Liver (tissue), 9 donors: Measurements from ENCODE around the gene HIBADH. TPM values are rescaled to one million over a fixed set of nuclear protein-coding genes. Genes with fewer than 3 reads are reported as not detected.

Experiments
- DNase-seq: peaks from one replicate; pipeline ENCODE4 v3.0.0-alpha.2; 2017; ENCODE audit warnings: low spot score
- H3K27ac ChIP-seq, 2 donors: one replicate each; pipeline ENCODE4 v1.7.0; 2013; ENCODE audit warnings: inconsistent platforms in 2 of 2, low read length in 2 of 2, control low read depth in 1 of 2, low read depth in 1 of 2, mild to moderate bottlenecking in 1 of 2
- H3K27me3 ChIP-seq, 4 donors: one replicate each; pipeline versions ENCODE4 v1.6.1 to v1.7.0; 2013; ENCODE audit warnings: low read length in 3 of 4, inconsistent platforms in 1 of 4, mild to moderate bottlenecking in 1 of 4, moderate library complexity in 1 of 4; ENCODE audit not compliant: control insufficient read depth in 4 of 4, insufficient read depth in 4 of 4
- H3K36me3 ChIP-seq, 4 donors: one replicate each; pipeline versions ENCODE4 v1.6.1 to v1.7.0; 2013; ENCODE audit warnings: low read length in 3 of 4, mild to moderate bottlenecking in 3 of 4, low read depth in 1 of 4, moderate library complexity in 1 of 4; ENCODE audit not compliant: control insufficient read depth in 4 of 4, insufficient read depth in 3 of 4
- H3K4me1 ChIP-seq, 4 donors: one replicate each; pipeline versions ENCODE4 v1.6.1 to v1.7.0; 2013; ENCODE audit warnings: low read length in 3 of 4, mild to moderate bottlenecking in 3 of 4, moderate library complexity in 1 of 4; ENCODE audit not compliant: control insufficient read depth in 4 of 4, insufficient read depth in 4 of 4
- H3K4me3 ChIP-seq, 3 donors: one replicate each; pipeline versions ENCODE4 v1.6.1 to v1.7.0; 2013; ENCODE audit warnings: low read length in 3 of 3, control low read depth in 1 of 3, low read depth in 1 of 3, mild to moderate bottlenecking in 1 of 3
- H3K9ac ChIP-seq, 2 donors: one replicate each; pipeline ENCODE4 v1.7.0; 2013; ENCODE audit warnings: low read length in 2 of 2, mild to moderate bottlenecking in 2 of 2, moderate library complexity in 2 of 2, control low read depth in 1 of 2, low read depth in 1 of 2
- H3K9me3 ChIP-seq, 4 donors: one replicate each; pipeline versions ENCODE4 v1.6.1 to v1.7.0; 2013; ENCODE audit warnings: low read length in 3 of 4; ENCODE audit not compliant: control insufficient read depth in 4 of 4
- ATF3 ChIP-seq: IDR thresholded peaks from 2 replicates; pipeline ENCODE4 v1.6.1; 2016; ENCODE audit warnings: antibody characterized with exemption
- EGR1 ChIP-seq, 2 donors: IDR thresholded peaks; 2 replicates each; pipeline ENCODE4 v1.6.1; 2016 to 2018; ENCODE audit warnings: antibody characterized with exemption in 2 of 2, low read depth in 2 of 2
- FOXA1 ChIP-seq: IDR thresholded peaks from 2 replicates; pipeline ENCODE4 v1.6.1; 2016; ENCODE audit warnings: antibody characterized with exemption
- FOXA2 ChIP-seq: IDR thresholded peaks from 2 replicates; pipeline ENCODE4 v1.6.1; 2016; ENCODE audit warnings: antibody characterized with exemption
- GABPA ChIP-seq, 2 donors: IDR thresholded peaks in 1 of 2; conservative IDR thresholded peaks in 1 of 2; 2 replicates each; pipeline ENCODE4 v1.6.1; 2016; ENCODE audit warnings: antibody characterized with exemption in 2 of 2, mild to moderate bottlenecking in 1 of 2, moderate library complexity in 1 of 2
- HNF4A ChIP-seq, 2 donors: conservative IDR thresholded peaks; 2 replicates each; pipeline ENCODE4 v1.6.1; 2016; ENCODE audit warnings: antibody characterized with exemption in 2 of 2, mild to moderate bottlenecking in 2 of 2
- JUND ChIP-seq, 2 donors: IDR thresholded peaks; 2 replicates each; pipeline ENCODE4 v1.6.1; 2016; ENCODE audit warnings: antibody characterized with exemption in 2 of 2
- NR2F2 ChIP-seq: IDR thresholded peaks from 2 replicates; pipeline ENCODE4 v1.6.1; 2016; ENCODE audit warnings: antibody characterized with exemption
- RXRA ChIP-seq, 2 donors: IDR thresholded peaks; 2 replicates each; pipeline ENCODE4 v1.6.1; 2017 to 2018; ENCODE audit warnings: antibody characterized with exemption in 2 of 2, mild to moderate bottlenecking in 1 of 2
- TAF1 ChIP-seq: conservative IDR thresholded peaks from 2 replicates; pipeline ENCODE4 v1.6.1; 2016; ENCODE audit warnings: antibody characterized with exemption, mild to moderate bottlenecking
- YY1 ChIP-seq: IDR thresholded peaks from 2 replicates; pipeline ENCODE4 v1.6.1; 2016; ENCODE audit warnings: antibody characterized with exemption, mild to moderate bottlenecking
- WGBS: extraction: QIAGEN DNeasy Blood & Tissue Kit; methylation state at CpG from one replicate; pipeline ENCODE4 v1.1.7; 2013; 5-methylcytosine and 5-hydroxymethylcytosine counted together
- polyA plus RNA-seq, 2 donors: library from polyadenylated mRNA; stranded (reverse) in 1 of 2; unstranded in 1 of 2; fragments of 200-250 nt in 1 of 2; fragments of >200 nt in 1 of 2; fragmentation: Nextera tagmentation in 1 of 2; extraction: Ambion mirVana in 1 of 2; gene quantifications; one replicate each; pipeline versions ENCODE4 v1.2.1 to v1.2.3, GENCODE V29; 2013 to 2015
- total RNA-seq, 2 donors: library from RNA; depleted of rRNA; stranded (reverse); fragments of >200 nt; gene quantifications; one replicate each; pipeline ENCODE4 v1.2.3, GENCODE V29; 2014
- TF ChIP-seq, protein P1 (sequence below): IDR thresholded peaks from 2 replicates; pipeline ENCODE4 v1.6.1; 2016; ENCODE audit warnings: antibody characterized with exemption
- TF ChIP-seq, protein P2 (sequence below): IDR thresholded peaks from 2 replicates; pipeline ENCODE4 v1.6.1; 2016; ENCODE audit warnings: antibody characterized with exemption
- TF ChIP-seq, protein P3 (sequence below): IDR thresholded peaks from 2 replicates; pipeline ENCODE4 v1.6.1; 2016; ENCODE audit warnings: antibody characterized with exemption, mild to moderate bottlenecking
- donor health status: healthy.
- donor health status: healthy.
- donor health status: healthy.
- donor health status: healthy.
- donor health status: healthy.

HIBADH gene
- total and polyA plus RNA-seq, 4 donors, result 27.7 to 78.9 (median 58.2) TPM

- DNase-seq, result no peak
- H3K9me3 ChIP-seq, result no peaks in the 10 kb centered on the region
- no peaks in the 10 kb centered on the region for H3K27me3 ChIP-seq
- no peak overlapping the region for H3K9ac ChIP-seq
- H3K36me3 ChIP-seq, result peaks cover 0 to 3% (median 0%) of the 10 kb centered on the region in 4 donors
- H3K27ac ChIP-seq, result no peak overlapping the region
- no peak for TF ChIP-seq YY1
- TF ChIP-seq JUND (IDR thresholded peaks at IDR 0.05), result no peak
- TF ChIP-seq, protein P1, sequence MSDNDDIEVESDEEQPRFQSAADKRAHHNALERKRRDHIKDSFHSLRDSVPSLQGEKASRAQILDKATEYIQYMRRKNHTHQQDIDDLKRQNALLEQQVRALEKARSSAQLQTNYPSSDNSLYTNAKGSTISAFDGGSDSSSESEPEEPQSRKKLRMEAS, result no peak
- TF ChIP-seq RXRA (IDR thresholded peaks at IDR 0.05), result no peak
- no peak for TF ChIP-seq ATF3
- TF ChIP-seq, protein P2, sequence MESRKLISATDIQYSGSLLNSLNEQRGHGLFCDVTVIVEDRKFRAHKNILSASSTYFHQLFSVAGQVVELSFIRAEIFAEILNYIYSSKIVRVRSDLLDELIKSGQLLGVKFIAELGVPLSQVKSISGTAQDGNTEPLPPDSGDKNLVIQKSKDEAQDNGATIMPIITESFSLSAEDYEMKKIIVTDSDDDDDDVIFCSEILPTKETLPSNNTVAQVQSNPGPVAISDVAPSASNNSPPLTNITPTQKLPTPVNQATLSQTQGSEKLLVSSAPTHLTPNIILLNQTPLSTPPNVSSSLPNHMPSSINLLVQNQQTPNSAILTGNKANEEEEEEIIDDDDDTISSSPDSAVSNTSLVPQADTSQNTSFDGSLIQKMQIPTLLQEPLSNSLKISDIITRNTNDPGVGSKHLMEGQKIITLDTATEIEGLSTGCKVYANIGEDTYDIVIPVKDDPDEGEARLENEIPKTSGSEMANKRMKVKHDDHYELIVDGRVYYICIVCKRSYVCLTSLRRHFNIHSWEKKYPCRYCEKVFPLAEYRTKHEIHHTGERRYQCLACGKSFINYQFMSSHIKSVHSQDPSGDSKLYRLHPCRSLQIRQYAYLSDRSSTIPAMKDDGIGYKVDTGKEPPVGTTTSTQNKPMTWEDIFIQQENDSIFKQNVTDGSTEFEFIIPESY, result no peak
- TF ChIP-seq TAF1, result no peak
- TF ChIP-seq GABPA (IDR thresholded peaks at IDR 0.05 in 1 of 2, conservative IDR thresholded peaks at IDR 0.05 in 1 of 2), result no peak
- TF ChIP-seq FOXA2, result no peak
- TF ChIP-seq HNF4A (conservative IDR thresholded peaks at IDR 0.05), result no peak
- no peak for TF ChIP-seq NR2F2
- no peak for TF ChIP-seq EGR1 (IDR thresholded peaks at IDR 0.05; ENCODE audit: low read depth in 2 of 2)
- no peak overlapping the region for H3K4me3 ChIP-seq
- H3K4me1 ChIP-seq, result peaks cover 7 to 17% (median 11%) of the 10 kb centered on the region in 4 donors
- WGBS, result 98% methylated on average over 1 of the region's 1 CpG
Measured at GRCh38 chr7:27636326-27637006, 26.2 kb downstream of the HIBADH start.

DNA sequence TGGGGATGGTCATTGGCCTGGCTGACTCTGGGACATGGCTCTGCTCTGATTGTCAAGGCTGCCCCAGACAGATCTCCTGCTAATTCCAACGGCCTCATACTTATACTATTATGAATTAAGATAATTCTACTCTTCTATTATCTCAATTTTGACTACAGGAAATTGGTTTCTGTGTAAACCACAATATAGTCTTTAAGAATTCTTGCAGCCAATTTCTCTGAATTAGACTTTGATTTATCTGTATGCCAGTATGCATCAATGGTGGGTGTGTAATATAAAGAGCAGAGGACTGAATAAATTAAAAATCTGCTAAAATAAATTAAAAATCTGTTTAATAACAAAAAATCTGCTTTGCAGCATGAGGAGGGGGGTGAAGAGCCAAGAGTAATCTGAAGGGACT lies 27.0 kb downstream of the HIBADH start:
- Histone ChIP-seq H3K4me3 (no peak overlapping the region), H3K9ac (no peak overlapping the region), H3K27ac (no peak overlapping the region), H3K27me3 (no peaks in the 10 kb centered on the region), H3K4me1 (peaks cover 4 to 10% (median 6%) of the 10 kb centered on the region in 4 donors), H3K9me3 (no peaks in the 10 kb centered on the region), H3K36me3 (peaks cover 0 to 3% (median 0%) of the 10 kb centered on the region in 4 donors)
- TF ChIP-seq, protein P3, sequence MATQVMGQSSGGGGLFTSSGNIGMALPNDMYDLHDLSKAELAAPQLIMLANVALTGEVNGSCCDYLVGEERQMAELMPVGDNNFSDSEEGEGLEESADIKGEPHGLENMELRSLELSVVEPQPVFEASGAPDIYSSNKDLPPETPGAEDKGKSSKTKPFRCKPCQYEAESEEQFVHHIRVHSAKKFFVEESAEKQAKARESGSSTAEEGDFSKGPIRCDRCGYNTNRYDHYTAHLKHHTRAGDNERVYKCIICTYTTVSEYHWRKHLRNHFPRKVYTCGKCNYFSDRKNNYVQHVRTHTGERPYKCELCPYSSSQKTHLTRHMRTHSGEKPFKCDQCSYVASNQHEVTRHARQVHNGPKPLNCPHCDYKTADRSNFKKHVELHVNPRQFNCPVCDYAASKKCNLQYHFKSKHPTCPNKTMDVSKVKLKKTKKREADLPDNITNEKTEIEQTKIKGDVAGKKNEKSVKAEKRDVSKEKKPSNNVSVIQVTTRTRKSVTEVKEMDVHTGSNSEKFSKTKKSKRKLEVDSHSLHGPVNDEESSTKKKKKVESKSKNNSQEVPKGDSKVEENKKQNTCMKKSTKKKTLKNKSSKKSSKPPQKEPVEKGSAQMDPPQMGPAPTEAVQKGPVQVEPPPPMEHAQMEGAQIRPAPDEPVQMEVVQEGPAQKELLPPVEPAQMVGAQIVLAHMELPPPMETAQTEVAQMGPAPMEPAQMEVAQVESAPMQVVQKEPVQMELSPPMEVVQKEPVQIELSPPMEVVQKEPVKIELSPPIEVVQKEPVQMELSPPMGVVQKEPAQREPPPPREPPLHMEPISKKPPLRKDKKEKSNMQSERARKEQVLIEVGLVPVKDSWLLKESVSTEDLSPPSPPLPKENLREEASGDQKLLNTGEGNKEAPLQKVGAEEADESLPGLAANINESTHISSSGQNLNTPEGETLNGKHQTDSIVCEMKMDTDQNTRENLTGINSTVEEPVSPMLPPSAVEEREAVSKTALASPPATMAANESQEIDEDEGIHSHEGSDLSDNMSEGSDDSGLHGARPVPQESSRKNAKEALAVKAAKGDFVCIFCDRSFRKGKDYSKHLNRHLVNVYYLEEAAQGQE, result no peak
- TF ChIP-seq FOXA1, result no peak
- no peak for TF ChIP-seq ATF3
- TF ChIP-seq YY1, result no peak
- TF ChIP-seq FOXA2, result no peak
- no peak for TF ChIP-seq EGR1 (IDR thresholded peaks at IDR 0.05; ENCODE audit: low read depth in 2 of 2)
- no peak for DNase-seq
- 76% methylated on average over 1 of the region's 1 CpG for WGBS
